OCI-LY1 (cell line): Measurements from ENCODE around the gene SCRG1.

ENCODE experiments used
- CTCF ChIP-seq: fragments of 200-600 bp; sonication (generic), shearing (Covaris generic); IDR thresholded peaks from 2 replicates; pipeline ENCODE4 v1.5.1; 2017; ENCODE audit warnings: mild to moderate bottlenecking, antibody characterized with exemption, low read length, moderate library complexity, mixed read lengths
- EZH2 ChIP-seq: fragments of 200-600 bp; sonication (generic), shearing (Covaris generic); IDR thresholded peaks from 2 replicates; pipeline ENCODE4 v1.8.0; 2017; ENCODE audit warnings: borderline replicate concordance, mixed run types, mild to moderate bottlenecking, antibody characterized with exemption, low read length, moderate library complexity, mixed read lengths

- TF ChIP-seq CTCF (no peak), EZH2 (no peak)
These were observed 696 bp downstream of the SCRG1 start for GRCh38 chr4:173398220-173398619.
